WI38 (cell line): ENCODE results near the gene NT5C3A.

Source experiments
- H3K4me3 ChIP-seq: 2 replicates; pipeline ENCODE4 v1.5.1; 2011; ENCODE audit warnings: low read depth, mild to moderate bottlenecking, control low read depth, low read length
- TF ChIP-seq, protein P1 (sequence below): IDR thresholded peaks from 2 replicates; pipeline ENCODE4 v1.5.1; 2012; ENCODE audit warnings: low read depth, mild to moderate bottlenecking, control low read depth, low read length

The NT5C3A gene

DNA sequence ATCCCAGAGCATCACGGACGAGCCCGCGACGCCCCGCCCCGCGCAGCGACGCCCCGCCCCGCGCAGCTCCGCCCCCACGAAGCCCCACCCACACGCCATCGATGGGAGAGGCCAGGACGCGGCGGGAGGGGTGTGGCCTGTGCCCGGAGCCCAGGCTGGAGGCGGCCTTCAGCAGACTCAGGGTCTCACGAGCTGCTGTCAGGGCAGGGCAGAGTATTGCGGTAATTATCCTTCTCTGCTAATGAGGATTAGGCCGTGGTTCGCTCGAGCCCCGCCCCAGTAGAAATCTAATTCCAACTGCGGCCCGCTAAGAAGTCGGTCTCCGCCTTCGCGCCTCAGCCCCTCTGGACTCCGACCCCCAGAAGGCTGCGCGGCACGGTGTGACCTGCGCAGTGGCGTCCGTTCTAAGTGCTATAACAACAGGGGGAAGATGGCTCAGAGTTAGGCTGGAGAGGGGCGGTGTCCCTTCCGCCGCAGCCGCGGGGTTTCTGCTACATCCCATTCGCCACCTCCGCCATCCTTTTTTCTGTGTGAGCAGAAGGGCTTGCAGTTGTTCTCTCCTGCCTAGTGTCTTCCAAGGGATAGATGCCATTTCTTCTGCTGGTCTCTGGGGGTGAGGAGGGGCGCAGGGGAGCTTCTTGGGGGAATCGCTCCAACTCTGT, 337 bp upstream of the NT5C3A start:
- H3K4me3 ChIP-seq, result peak overlapping the region; percentile 76
- TF ChIP-seq, protein P1, sequence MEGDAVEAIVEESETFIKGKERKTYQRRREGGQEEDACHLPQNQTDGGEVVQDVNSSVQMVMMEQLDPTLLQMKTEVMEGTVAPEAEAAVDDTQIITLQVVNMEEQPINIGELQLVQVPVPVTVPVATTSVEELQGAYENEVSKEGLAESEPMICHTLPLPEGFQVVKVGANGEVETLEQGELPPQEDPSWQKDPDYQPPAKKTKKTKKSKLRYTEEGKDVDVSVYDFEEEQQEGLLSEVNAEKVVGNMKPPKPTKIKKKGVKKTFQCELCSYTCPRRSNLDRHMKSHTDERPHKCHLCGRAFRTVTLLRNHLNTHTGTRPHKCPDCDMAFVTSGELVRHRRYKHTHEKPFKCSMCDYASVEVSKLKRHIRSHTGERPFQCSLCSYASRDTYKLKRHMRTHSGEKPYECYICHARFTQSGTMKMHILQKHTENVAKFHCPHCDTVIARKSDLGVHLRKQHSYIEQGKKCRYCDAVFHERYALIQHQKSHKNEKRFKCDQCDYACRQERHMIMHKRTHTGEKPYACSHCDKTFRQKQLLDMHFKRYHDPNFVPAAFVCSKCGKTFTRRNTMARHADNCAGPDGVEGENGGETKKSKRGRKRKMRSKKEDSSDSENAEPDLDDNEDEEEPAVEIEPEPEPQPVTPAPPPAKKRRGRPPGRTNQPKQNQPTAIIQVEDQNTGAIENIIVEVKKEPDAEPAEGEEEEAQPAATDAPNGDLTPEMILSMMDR, result no peak

DNA sequence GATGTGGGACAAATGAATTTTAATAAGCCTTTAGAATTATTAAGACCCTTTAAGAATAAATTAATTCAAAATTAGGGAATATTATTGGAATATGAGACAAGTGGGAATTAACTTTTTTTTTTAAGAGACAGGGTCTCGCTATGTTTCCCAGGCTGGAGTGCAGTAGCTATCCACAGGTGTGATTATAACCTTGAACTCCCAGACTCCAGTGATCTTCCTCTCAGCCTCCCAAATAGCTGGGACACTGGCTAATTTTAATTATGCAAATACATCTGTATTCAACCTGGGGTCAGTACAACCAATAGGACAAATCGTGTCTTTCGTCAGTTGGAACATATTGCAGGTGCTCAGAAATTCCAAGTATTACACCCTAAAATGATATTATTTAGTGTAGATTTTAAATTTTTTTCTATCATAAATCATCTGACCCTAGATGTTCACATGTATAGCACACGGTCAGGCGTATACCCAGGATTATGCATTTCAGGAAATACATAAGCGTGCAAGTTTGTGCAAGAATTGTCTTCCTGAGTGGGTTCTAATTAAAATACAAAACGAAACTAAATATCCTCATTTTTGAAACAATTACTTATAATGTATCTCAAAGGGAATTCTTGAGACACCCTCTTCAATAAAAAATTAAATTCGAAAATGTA, 1.2 kb downstream of the NT5C3A start:
- TF ChIP-seq, protein P1, result no peak
- peak overlapping the region; percentile 76 for H3K4me3 ChIP-seq

GRCh38 chr7:33059635-33060034, 2.9 kb downstream of the NT5C3A start:
- no peak overlapping the region for H3K4me3 ChIP-seq
- TF ChIP-seq, protein P1, result no peak

DNA sequence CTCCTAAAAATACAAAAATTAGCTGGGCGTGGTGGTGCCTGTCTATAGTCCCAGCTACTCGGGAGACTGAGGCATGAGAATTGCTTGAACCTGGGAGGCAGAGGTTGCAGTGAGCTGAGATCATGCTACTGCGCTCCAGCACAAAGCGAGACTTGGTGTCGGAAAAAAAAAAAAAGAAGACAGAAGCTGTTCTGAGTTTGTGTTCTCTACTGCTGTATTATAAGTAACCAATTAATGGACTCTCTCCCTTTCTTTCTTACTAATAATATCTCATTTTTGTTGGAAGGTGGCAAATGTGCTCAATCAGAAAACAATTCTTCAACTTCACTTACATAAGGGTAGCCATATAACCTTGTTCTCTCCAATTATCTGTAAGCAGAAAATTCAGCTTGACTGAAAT, 7.4 kb downstream of the NT5C3A start:
- TF ChIP-seq, protein P1, result no peak

DNA sequence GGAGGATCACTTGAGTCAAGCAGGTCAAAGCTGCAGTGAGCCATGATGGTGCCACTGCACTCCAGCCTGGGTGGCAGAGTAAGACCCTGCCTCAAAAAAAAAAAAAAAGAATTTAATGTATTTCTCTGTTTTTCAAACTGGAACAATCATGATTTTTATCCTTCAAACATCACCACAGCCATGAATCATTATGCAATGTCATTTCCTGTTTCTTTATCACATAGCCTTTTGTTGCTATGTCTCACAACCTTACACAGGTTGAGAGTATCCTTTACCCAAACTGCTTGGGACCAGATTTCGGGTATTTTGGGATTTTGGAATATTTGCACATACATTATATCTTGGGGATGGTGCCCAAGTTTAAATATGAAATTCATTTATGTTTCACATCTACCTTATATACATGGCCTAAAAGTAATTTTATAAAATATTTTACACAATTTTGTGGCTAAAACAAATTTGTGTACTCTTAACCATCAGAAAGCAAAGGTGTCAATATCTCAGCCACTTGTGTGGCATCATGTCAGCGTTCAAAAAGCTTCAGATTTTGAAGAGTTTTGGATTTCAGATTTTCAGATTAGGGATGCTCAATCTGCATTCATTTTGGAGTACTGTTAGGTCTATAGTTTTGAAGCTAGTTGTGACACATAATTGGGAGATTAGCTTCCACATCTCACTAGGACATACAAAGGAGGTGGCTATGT, 8.2 kb downstream of the NT5C3A start:
- TF ChIP-seq, protein P1, result no peak
- no peak overlapping the region for H3K4me3 ChIP-seq

More for the DNA sequence above, 7.4 kb downstream of the NT5C3A start:
- H3K4me3 ChIP-seq, result no peak overlapping the region

DNA sequence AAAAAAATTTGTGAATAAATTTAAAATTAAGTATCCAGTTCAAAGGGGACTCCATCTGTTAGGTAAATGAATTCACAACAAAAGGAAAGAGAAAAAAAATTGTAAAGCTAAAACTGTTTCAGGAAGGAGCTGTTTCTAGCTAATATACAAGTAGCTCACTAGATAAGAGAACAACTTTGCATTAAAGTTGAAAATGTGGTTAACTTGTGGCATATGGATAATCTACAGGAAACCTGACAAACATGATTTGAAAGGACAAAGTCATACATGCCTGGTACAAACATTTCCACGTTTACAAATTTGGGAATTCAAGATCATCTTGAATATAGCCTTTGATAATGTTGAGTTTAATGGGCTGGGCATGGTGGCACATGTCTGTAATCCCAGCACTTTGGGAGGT, 8.9 kb downstream of the NT5C3A start:
- TF ChIP-seq, protein P1, result no peak
- H3K4me3 ChIP-seq, result no peak overlapping the region
